ENCODE results near the gene ATXN7L1.
"Not testable (repeated sequence)": the region's sequence is repeated elsewhere in the genome, so short reads cannot be mapped to it uniquely, and the experiment has no call there.

ATXN7L1 gene

GRCh38 chr7:105857009-105857952, 19.1 kb downstream of the ATXN7L1 start:
- TF ChIP-seq ZNF274 (IDR thresholded peaks at IDR 0.05; ENCODE audit: low read depth, low read length) (no peak), YY1 (IDR thresholded peaks at IDR 0.05; ENCODE audit: insufficient read depth, insufficient read length) (no peak), SUZ12 (IDR thresholded peaks at IDR 0.05; ENCODE audit: extremely low read depth, insufficient read depth, insufficient read length) (no peak)
- Histone ChIP-seq H3K9ac (ENCODE audit: insufficient read length, low read depth) (no peak overlapping the region), H3K4me3 (ENCODE audit: insufficient read length, low read depth) (no peak overlapping the region), H3K9me3 (ENCODE audit: insufficient read depth, low read length) (no peaks in the 10 kb centered on the region), H3K36me3 (ENCODE audit: insufficient read depth, insufficient read length, low read length) (no peaks in the 10 kb centered on the region), H3K27me3 (ENCODE audit: insufficient read depth, insufficient read length) (no peaks in the 10 kb centered on the region), H3K4me1 (ENCODE audit: insufficient read depth, insufficient read length) (peaks cover 2% of the 10 kb centered on the region)
- DNase-seq (ENCODE audit: low read depth, low spot score) = no peak

DNA sequence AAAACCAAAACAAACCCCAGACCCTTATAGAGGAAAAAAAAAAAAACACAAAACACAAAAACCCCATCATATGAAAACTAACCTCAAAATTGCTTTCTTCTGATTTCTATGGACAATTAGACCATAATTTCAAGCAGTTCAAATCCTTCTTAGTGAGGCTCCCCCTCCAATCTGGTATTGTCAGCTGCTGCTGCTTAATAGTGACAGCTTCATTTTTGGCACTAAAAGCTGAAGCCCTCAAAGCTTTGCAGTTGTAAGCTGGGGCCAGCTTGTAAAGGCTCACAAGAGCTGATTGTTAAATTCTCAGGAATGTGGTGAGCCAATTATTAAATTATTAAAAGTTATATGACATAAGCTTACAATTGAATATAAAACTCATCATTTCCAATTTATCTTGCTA, 21.9 kb downstream of the ATXN7L1 start:
- no peaks in the 10 kb centered on the region for H3K9me3 ChIP-seq (ENCODE audit: insufficient read depth, low read length)
- H3K27me3 ChIP-seq (ENCODE audit: insufficient read depth, insufficient read length) = no peaks in the 10 kb centered on the region
- no peak for TF ChIP-seq ZNF274 (IDR thresholded peaks at IDR 0.05; ENCODE audit: low read depth, low read length)
- no peak for TF ChIP-seq YY1 (IDR thresholded peaks at IDR 0.05; ENCODE audit: insufficient read depth, insufficient read length)
- TF ChIP-seq SUZ12 (IDR thresholded peaks at IDR 0.05; ENCODE audit: extremely low read depth, insufficient read depth, insufficient read length) = no peak
- peaks cover 12% of the 10 kb centered on the region for H3K4me1 ChIP-seq (ENCODE audit: insufficient read depth, insufficient read length)
- H3K4me3 ChIP-seq (ENCODE audit: insufficient read length, low read depth) = no peak overlapping the region
- no peaks in the 10 kb centered on the region for H3K36me3 ChIP-seq (ENCODE audit: insufficient read depth, insufficient read length, low read length)
- no peak overlapping the region for H3K9ac ChIP-seq (ENCODE audit: insufficient read length, low read depth)
- DNase-seq (ENCODE audit: low read depth, low spot score) = no peak

GRCh38 chr7:105853931-105854419, 22.4 kb downstream of the ATXN7L1 start:
- no peak for DNase-seq (ENCODE audit: low read depth, low spot score)
- Histone ChIP-seq H3K9ac (ENCODE audit: insufficient read length, low read depth) (no peak overlapping the region), H3K36me3 (ENCODE audit: insufficient read depth, insufficient read length, low read length) (no peaks in the 10 kb centered on the region), H3K9me3 (ENCODE audit: insufficient read depth, low read length) (no peaks in the 10 kb centered on the region), H3K4me1 (ENCODE audit: insufficient read depth, insufficient read length) (peaks cover 14% of the 10 kb centered on the region), H3K4me3 (ENCODE audit: insufficient read length, low read depth) (no peak overlapping the region), H3K27me3 (ENCODE audit: insufficient read depth, insufficient read length) (no peaks in the 10 kb centered on the region)
- TF ChIP-seq ZNF274 (IDR thresholded peaks at IDR 0.05; ENCODE audit: low read depth, low read length) (no peak), SUZ12 (IDR thresholded peaks at IDR 0.05; ENCODE audit: extremely low read depth, insufficient read depth, insufficient read length) (no peak), YY1 (IDR thresholded peaks at IDR 0.05; ENCODE audit: insufficient read depth, insufficient read length) (no peak)

- H3K27me3 ChIP-seq (ENCODE audit: insufficient read depth, insufficient read length) = no peaks in the 10 kb centered on the region
Observed at GRCh38 chr7:105851064-105851463, 25.3 kb downstream of the ATXN7L1 start.

GRCh38 chr7:105849122-105849855, 27.1 kb downstream of the ATXN7L1 start:
- peak; percentile 93 for DNase-seq (ENCODE audit: low read depth, low spot score)
- H3K9ac ChIP-seq (ENCODE audit: insufficient read length, low read depth) = no peak overlapping the region

More at GRCh38 chr7:105851064-105851463, 25.3 kb downstream of the ATXN7L1 start:
- DNase-seq (ENCODE audit: low read depth, low spot score) = no peak
- Histone ChIP-seq H3K4me3 (ENCODE audit: insufficient read length, low read depth) (no peak overlapping the region), H3K4me1 (ENCODE audit: insufficient read depth, insufficient read length) (peaks cover 20% of the 10 kb centered on the region), H3K9ac (ENCODE audit: insufficient read length, low read depth) (no peak overlapping the region), H3K36me3 (ENCODE audit: insufficient read depth, insufficient read length, low read length) (no peaks in the 10 kb centered on the region), H3K9me3 (ENCODE audit: insufficient read depth, low read length) (no peaks in the 10 kb centered on the region)
- TF ChIP-seq ZNF274 (IDR thresholded peaks at IDR 0.05; ENCODE audit: low read depth, low read length) (no peak), YY1 (IDR thresholded peaks at IDR 0.05; ENCODE audit: insufficient read depth, insufficient read length) (no peak), SUZ12 (IDR thresholded peaks at IDR 0.05; ENCODE audit: extremely low read depth, insufficient read depth, insufficient read length) (no peak)

GRCh38 chr7:105846404-105846803, 30.0 kb downstream of the ATXN7L1 start:
- H3K27me3 ChIP-seq (ENCODE audit: insufficient read depth, insufficient read length) = no peaks in the 10 kb centered on the region
- no peak overlapping the region for H3K4me3 ChIP-seq (ENCODE audit: insufficient read length, low read depth)
- H3K9me3 ChIP-seq (ENCODE audit: insufficient read depth, low read length) = no peaks in the 10 kb centered on the region
- H3K36me3 ChIP-seq (ENCODE audit: insufficient read depth, insufficient read length, low read length) = peaks cover 6% of the 10 kb centered on the region
- DNase-seq (ENCODE audit: low read depth, low spot score) = no peak
- TF ChIP-seq YY1 (IDR thresholded peaks at IDR 0.05; ENCODE audit: insufficient read depth, insufficient read length) (no peak), SUZ12 (IDR thresholded peaks at IDR 0.05; ENCODE audit: extremely low read depth, insufficient read depth, insufficient read length) (no peak), ZNF274 (IDR thresholded peaks at IDR 0.05; ENCODE audit: low read depth, low read length) (no peak)
- H3K9ac ChIP-seq (ENCODE audit: insufficient read length, low read depth) = no peak overlapping the region
- H3K4me1 ChIP-seq (ENCODE audit: insufficient read depth, insufficient read length) = peaks cover 18% of the 10 kb centered on the region

More at GRCh38 chr7:105849122-105849855, 27.1 kb downstream of the ATXN7L1 start:
- Histone ChIP-seq H3K4me1 (ENCODE audit: insufficient read depth, insufficient read length) (peaks cover 20% of the 10 kb centered on the region), H3K9me3 (ENCODE audit: insufficient read depth, low read length) (no peaks in the 10 kb centered on the region), H3K4me3 (ENCODE audit: insufficient read length, low read depth) (no peak overlapping the region), H3K36me3 (ENCODE audit: insufficient read depth, insufficient read length, low read length) (no peaks in the 10 kb centered on the region), H3K27me3 (ENCODE audit: insufficient read depth, insufficient read length) (no peaks in the 10 kb centered on the region)
- TF ChIP-seq ZNF274 (IDR thresholded peaks at IDR 0.05; ENCODE audit: low read depth, low read length) (no peak), YY1 (IDR thresholded peaks at IDR 0.05; ENCODE audit: insufficient read depth, insufficient read length) (no peak), SUZ12 (IDR thresholded peaks at IDR 0.05; ENCODE audit: extremely low read depth, insufficient read depth, insufficient read length) (no peak)

DNA sequence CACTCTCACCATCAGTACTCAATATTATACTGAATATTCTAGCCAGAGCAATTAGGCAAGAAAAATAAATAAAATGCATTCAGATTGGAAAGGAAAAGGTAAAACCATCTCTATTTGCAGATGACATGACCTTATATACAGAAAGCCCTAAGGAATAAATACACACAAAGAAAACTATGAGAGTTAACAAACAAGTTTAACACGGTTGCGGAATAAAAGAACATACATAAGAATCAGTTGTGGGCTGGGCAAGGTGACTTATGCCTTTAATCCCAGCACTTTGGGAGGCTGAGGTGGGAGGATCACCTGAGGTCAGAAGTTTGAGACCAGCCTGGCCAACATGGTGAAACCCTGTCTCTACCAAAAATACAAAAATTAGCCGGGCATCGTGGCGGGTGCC, 31.7 kb downstream of the ATXN7L1 start:
- H3K4me1 ChIP-seq (ENCODE audit: insufficient read depth, insufficient read length); H3K27me3 ChIP-seq (ENCODE audit: insufficient read depth, insufficient read length); DNase-seq (ENCODE audit: low read depth, low spot score); H3K36me3 ChIP-seq (ENCODE audit: insufficient read depth, insufficient read length, low read length); H3K4me3 ChIP-seq (ENCODE audit: insufficient read length, low read depth); H3K9ac ChIP-seq (ENCODE audit: insufficient read length, low read depth); H3K9me3 ChIP-seq (ENCODE audit: insufficient read depth, low read length): not testable (repeated sequence)
